H1 (cell line): Measurements from ENCODE around the gene CPNE5. TPM values are rescaled to one million over a fixed set of nuclear protein-coding genes. Genes with fewer than 3 reads are reported as not detected.

Source experiments
- CTCF ChIA-PET: fragments of 300-600 bp; sonication (Branson Sonifier 250); formaldehyde crosslinking; loops from one replicate; lab custom pipeline; 2021; ENCODE audit not compliant: partially characterized antibody; lab: Charles Lee
- POLR2A ChIA-PET: fragments of 300-600 bp; sonication (Branson Sonifier 250); formaldehyde crosslinking; loops from one replicate; lab custom pipeline; 2021; ENCODE audit warnings: inconsistent platforms; ENCODE audit not compliant: partially characterized antibody; lab: Charles Lee
- DNase-seq, 2 experiments: peaks; one replicate each; pipeline versions ENCODE4 v3.0.0 to v3.0.0-alpha.2; 2010 to 2022; ENCODE audit warnings: low spot score in 2 of 2, low read depth in 1 of 2, mixed read lengths in 1 of 2
- FAIRE-seq: peaks from 2 replicates; lab custom pipeline; 2011; peaks lifted over from hg19 to GRCh38; lab: Jason Lieb, UNC
- H2AFZ ChIP-seq: 2 replicates; pipeline ENCODE4 v1.8.1; 2012; ENCODE audit warnings: low read length, inconsistent platforms
- H2AK5ac ChIP-seq: 2 replicates; pipeline ENCODE4 v1.6.1; 2013; ENCODE audit warnings: low read depth, low read length
- H2BK120ac ChIP-seq: replicated peaks from 2 replicates; pipeline ENCODE3; 2013; ENCODE audit warnings: low read depth, low read length, inconsistent platforms
- H2BK12ac ChIP-seq: 2 replicates; pipeline ENCODE4 v1.6.1; 2013; ENCODE audit warnings: low read depth, low read length
- H2BK15ac ChIP-seq: 2 replicates; pipeline ENCODE4 v1.6.1; 2013; ENCODE audit warnings: low read length
- H2BK20ac ChIP-seq: 2 replicates; pipeline ENCODE4 v1.6.1; 2013; ENCODE audit warnings: low read length
- H2BK5ac ChIP-seq: 2 replicates; pipeline ENCODE4 v1.6.1; 2013; ENCODE audit warnings: low read depth, low read length
- H3K14ac ChIP-seq: 2 replicates; pipeline ENCODE4 v1.6.1; 2013; ENCODE audit warnings: inconsistent platforms; ENCODE audit not compliant: insufficient read length
- H3K18ac ChIP-seq: 2 replicates; pipeline ENCODE4 v1.6.1; 2013; ENCODE audit warnings: low read length; ENCODE audit errors: extremely low read depth
- H3K23ac ChIP-seq: 2 replicates; pipeline ENCODE4 v1.6.1; 2013; ENCODE audit warnings: inconsistent platforms; ENCODE audit not compliant: insufficient read length
- H3K23me2 ChIP-seq: 2 replicates; pipeline ENCODE4 v1.6.1; 2013; ENCODE audit warnings: low read depth, low read length
- H3K27ac ChIP-seq: 2 replicates; pipeline ENCODE4 v1.6.1; 2011; ENCODE audit warnings: low read depth, low read length, inconsistent platforms
- H3K27me3 ChIP-seq, 4 experiments: replicated peaks in 1 of 4; 1 replicate in 1 of 4; 2 replicates in 3 of 4; pipeline versions ENCODE4 v1.6.1 to v1.8.1; 2011 to 2013; ENCODE audit warnings: low read length in 3 of 4, mild to moderate bottlenecking in 3 of 4, inconsistent platforms in 2 of 4, mixed read lengths in 2 of 4, moderate library complexity in 1 of 4; ENCODE audit not compliant: control insufficient read depth in 3 of 4, insufficient read depth in 3 of 4; ENCODE audit errors: extremely low read depth in 1 of 4
- H3K36me3 ChIP-seq, 4 experiments: 2 replicates each; pipeline versions ENCODE4 v1.6.1 to v1.8.1; 2011 to 2013; ENCODE audit warnings: mild to moderate bottlenecking in 4 of 4, low read length in 3 of 4, moderate library complexity in 2 of 4, control low read depth in 1 of 4, inconsistent platforms in 1 of 4; ENCODE audit not compliant: insufficient read depth in 4 of 4, control insufficient read depth in 2 of 4
- H3K4ac ChIP-seq: replicated peaks from 2 replicates; pipeline ENCODE3; 2013; ENCODE audit warnings: low read length, low read depth, mixed read lengths, inconsistent platforms; ENCODE audit not compliant: insufficient read length
- H3K4me1 ChIP-seq, 4 experiments: replicated peaks in 1 of 4; 1 replicate in 1 of 4; 2 replicates in 3 of 4; pipeline versions ENCODE4 v1.6.1 to v1.8.1; 2011 to 2013; ENCODE audit warnings: low read length in 3 of 4, inconsistent platforms in 2 of 4, mixed read lengths in 1 of 4; ENCODE audit not compliant: insufficient read depth in 4 of 4, control insufficient read depth in 3 of 4
- H3K4me2 ChIP-seq, 2 experiments: 2 replicates each; pipeline versions ENCODE4 v1.6.1 to v1.8.1; 2011 to 2013; ENCODE audit warnings: low read depth in 2 of 2, low read length in 2 of 2, control low read depth in 1 of 2, inconsistent platforms in 1 of 2, mild to moderate bottlenecking in 1 of 2; ENCODE audit not compliant: insufficient read depth in 1 of 2
- H3K4me3 ChIP-seq, 4 experiments: fragments of 200-600, 300-600 bp in 1 of 4; sonication (generic), shearing (Covaris generic), sonication (Bioruptor Twin) in 1 of 4; 2 replicates each; pipeline versions ENCODE4 v1.5.1 to v1.8.1; 2011 to 2016; ENCODE audit warnings: low read length in 4 of 4, low read depth in 3 of 4, control low read depth in 2 of 4, inconsistent platforms in 2 of 4, mild to moderate bottlenecking in 2 of 4, mixed read lengths in 1 of 4, moderate library complexity in 1 of 4; ENCODE audit not compliant: insufficient read depth in 2 of 4; ENCODE audit errors: extremely low read depth in 1 of 4
- H3K56ac ChIP-seq: replicated peaks from 2 replicates; pipeline ENCODE3; 2013; ENCODE audit warnings: low read depth, mild to moderate bottlenecking, mixed read lengths, low read length, inconsistent platforms; ENCODE audit not compliant: insufficient read length
- H3K79me1 ChIP-seq: 2 replicates; pipeline ENCODE4 v1.6.1; 2013; ENCODE audit warnings: low read depth, low read length, control low read depth
- H3K79me2 ChIP-seq, 2 experiments: 2 replicates each; pipeline versions ENCODE4 v1.6.1 to v1.8.1; 2012 to 2013; ENCODE audit warnings: low read length in 2 of 2, mild to moderate bottlenecking in 2 of 2, inconsistent platforms in 1 of 2; ENCODE audit not compliant: insufficient read depth in 2 of 2, control insufficient read depth in 1 of 2
- H3K9ac ChIP-seq, 4 experiments: replicated peaks in 1 of 4; 1 replicate in 1 of 4; 2 replicates in 3 of 4; pipeline versions ENCODE4 v1.6.1 to v1.8.1; 2011 to 2013; ENCODE audit warnings: low read depth in 3 of 4, low read length in 3 of 4, control low read depth in 2 of 4, mild to moderate bottlenecking in 2 of 4, moderate library complexity in 2 of 4, inconsistent platforms in 1 of 4; ENCODE audit errors: extremely low read depth in 1 of 4
- H3K9me3 ChIP-seq, 2 experiments: 2 replicates each; pipeline versions ENCODE4 v1.6.1 to v1.8.1; 2012 to 2013; ENCODE audit warnings: mild to moderate bottlenecking in 2 of 2, moderate library complexity in 2 of 2, control low read depth in 1 of 2, inconsistent platforms in 1 of 2, low read depth in 1 of 2, low read length in 1 of 2, mixed read lengths in 1 of 2; ENCODE audit not compliant: insufficient read depth in 2 of 2
- H4K20me1 ChIP-seq, 2 experiments: replicated peaks in 1 of 2; 2 replicates each; pipeline versions ENCODE3 to v1.8.1; 2011 to 2013; ENCODE audit warnings: inconsistent platforms in 2 of 2, low read length in 2 of 2, mild to moderate bottlenecking in 1 of 2; ENCODE audit not compliant: insufficient read depth in 2 of 2, control insufficient read depth in 1 of 2
- H4K5ac ChIP-seq: 2 replicates; pipeline ENCODE4 v1.6.1; 2013; ENCODE audit warnings: low read length, low read depth, mixed read lengths, inconsistent platforms; ENCODE audit not compliant: insufficient read length
- H4K8ac ChIP-seq: 2 replicates; pipeline ENCODE4 v1.8.0; 2013; ENCODE audit warnings: mild to moderate bottlenecking, moderate library complexity, low read length, inconsistent platforms; ENCODE audit not compliant: insufficient read depth; ENCODE audit errors: extremely low read depth
- H4K91ac ChIP-seq: replicated peaks from 2 replicates; pipeline ENCODE3; 2013; ENCODE audit warnings: low read length, mixed read lengths, inconsistent platforms; ENCODE audit not compliant: insufficient read length
- BACH1 ChIP-seq: IDR thresholded peaks from 2 replicates; pipeline ENCODE4 v1.6.1; 2012; ENCODE audit warnings: low read length, improper control_type of control experiment
- BRCA1 ChIP-seq: IDR thresholded peaks from 2 replicates; pipeline ENCODE4 v1.6.1; 2012; ENCODE audit warnings: low read depth, low read length, improper control_type of control experiment
- CHD1 ChIP-seq: IDR thresholded peaks from 2 replicates; pipeline ENCODE4 v1.6.1; 2012; ENCODE audit warnings: low read depth, low read length, improper control_type of control experiment
- CTBP2 ChIP-seq: IDR thresholded peaks from 2 replicates; pipeline ENCODE4 v1.7.0; 2011; ENCODE audit warnings: borderline replicate concordance, mild to moderate bottlenecking, moderate library complexity, mixed read lengths, low read length; ENCODE audit not compliant: insufficient read depth, insufficient read length
- HDAC2 ChIP-seq, 2 experiments: fragments of 300-600 bp in 1 of 2; sonication (generic) in 1 of 2; IDR thresholded peaks; 2 replicates each; pipeline ENCODE4 v1.6.1; 2011 to 2012; ENCODE audit warnings: low read depth in 2 of 2, low read length in 2 of 2, mild to moderate bottlenecking in 2 of 2, moderate library complexity in 2 of 2, borderline replicate concordance in 1 of 2, inconsistent platforms in 1 of 2
- NRF1 ChIP-seq: IDR thresholded peaks from 2 replicates; pipeline ENCODE4 v1.6.1; 2011; ENCODE audit warnings: mild to moderate bottlenecking, low read depth, low read length, improper control_type of control experiment
- RXRA ChIP-seq: IDR thresholded peaks from 2 replicates; pipeline ENCODE4 v1.6.1; 2011; ENCODE audit warnings: low read depth, mild to moderate bottlenecking, low read length, moderate library complexity; ENCODE audit not compliant: insufficient read depth
- SIN3A ChIP-seq, 2 experiments: IDR thresholded peaks in 1 of 2; conservative IDR thresholded peaks in 1 of 2; 2 replicates each; pipeline ENCODE4 v1.6.1; 2011 to 2012; ENCODE audit warnings: low read length in 2 of 2, improper control_type of control experiment in 1 of 2, low read depth in 1 of 2, mild to moderate bottlenecking in 1 of 2
- TAF7 ChIP-seq: optimal IDR thresholded peaks from 2 replicates; pipeline ENCODE3; 2011; ENCODE audit warnings: low read depth, mild to moderate bottlenecking, inconsistent platforms, low read length, moderate library complexity, borderline replicate concordance
- YY1 ChIP-seq: IDR thresholded peaks from 2 replicates; pipeline ENCODE4 v1.6.1; 2011; ENCODE audit warnings: low read depth, mild to moderate bottlenecking, low read length
- WGBS, 2 experiments: shearing (Covaris generic) in 1 of 2; methylation state at CpG; one replicate each; pipeline versions ENCODE4 v1.1.6 to v1.1.7; 2013 to 2015; ENCODE audit warnings: low lambda C conversion rate in 2 of 2, mixed read lengths in 2 of 2, inconsistent platforms in 1 of 2, low coverage in 1 of 2, missing lambda C conversion rate in 1 of 2; ENCODE audit not compliant: insufficient replicate concordance in 2 of 2, insufficient coverage in 1 of 2, insufficient read length in 1 of 2; ENCODE audit errors: extremely low coverage in 1 of 2, missing lambda C conversion rate in 1 of 2; 5-methylcytosine and 5-hydroxymethylcytosine counted together
- polyA plus RNA-seq, 7 experiments: library from polyadenylated mRNA; depleted of rRNA in 3 of 7; stranded (reverse) in 5 of 7; unstranded in 2 of 7; fragments of >200 nt in 5 of 7; fragments of 200-250 nt in 2 of 7; gene quantifications; 1 replicate in 5 of 7; 2 replicates in 1 of 7; 4 replicates in 1 of 7; pipeline versions ENCODE4 v1.2.1 to v1.2.3, GENCODE V29; 2011 to 2013; ENCODE audit warnings: missing spikeins in 2 of 7, mixed read lengths in 2 of 7
- total RNA-seq: library from RNA; stranded (reverse); fragmentation: NEBNext Ultra II Directional; extraction: Animal tissue kit (Norgen Biotek cat#: 25700); gene quantifications from 2 replicates; pipeline ENCODE4 v1.2.1, GENCODE V29; 2021
- TF ChIP-seq, protein P1 (sequence below), 3 experiments: IDR thresholded peaks; 1 replicate in 2 of 3; 2 replicates in 1 of 3; pipeline versions ENCODE4 v1.5.1 to v1.6.1; 2011; ENCODE audit warnings: low read length in 3 of 3, mild to moderate bottlenecking in 3 of 3, inconsistent platforms in 2 of 3, low read depth in 1 of 3, moderate library complexity in 1 of 3; ENCODE audit not compliant: insufficient read depth in 1 of 3; ENCODE audit errors: control extremely low read depth in 1 of 3

The CPNE5 gene
- total and polyA plus RNA-seq, 2 of the 8 experiments (the other 6 are each of a cell fraction or from before 2014, with no cell fraction given), result 0.88 to 1.8 TPM

GRCh38 chr6:36706339-36706738 lies 132.9 kb downstream of the CPNE5 start:
- Histone ChIP-seq H3K36me3 (no peaks in the 10 kb centered on the region), H3K79me2 (no peaks in the 10 kb centered on the region), H3K23ac (no peak overlapping the region), H2BK120ac (no peak overlapping the region), H3K9ac (no peak overlapping the region), H3K14ac (no peak overlapping the region), H4K5ac (no peak overlapping the region), H3K4me3 (no peak overlapping the region), H2AK5ac (no peak overlapping the region), H2BK15ac (no peak overlapping the region), H3K23me2 (no peaks in the 10 kb centered on the region), H3K9me3 (no peaks in the 10 kb centered on the region), H3K4me1 (no peaks in the 10 kb centered on the region), H3K4ac (no peak overlapping the region), H2BK20ac (no peak overlapping the region), H2AFZ (no peak overlapping the region), H4K20me1 (no peaks in the 10 kb centered on the region), H2BK12ac (no peak overlapping the region), H4K91ac (no peak overlapping the region), H3K4me2 (no peak overlapping the region), H4K8ac (no peak overlapping the region), H3K56ac (no peak overlapping the region), H3K79me1 (no peaks in the 10 kb centered on the region), H3K18ac (no peak overlapping the region), H3K27me3 (no peaks in the 10 kb centered on the region), H3K27ac (no peak overlapping the region), H2BK5ac (no peak overlapping the region)
- WGBS, 2 experiments, result 72% methylated on average over 1 of the region's 1 CpG; no CpG with 5 or more reads in 1 of the 2 experiments
- no peak for DNase-seq
- POLR2A ChIA-PET, result interaction anchor here (0.7 to 1.5 kb wide), 5 partner anchors 9 to 271 kb away, joined by 3 to 5 read pairs (median 4); no protein-coding TSS in a partner anchor
- CTCF ChIA-PET, result interaction anchor here (0.6 to 8.6 kb wide), 11 partner anchors 8 to 321 kb away, joined by 3 to 52 read pairs (median 4); partner anchors contain the start of gene RAB44
- no peak for FAIRE-seq
- TF ChIP-seq CTBP2, result no peak
- TF ChIP-seq, protein P1, sequence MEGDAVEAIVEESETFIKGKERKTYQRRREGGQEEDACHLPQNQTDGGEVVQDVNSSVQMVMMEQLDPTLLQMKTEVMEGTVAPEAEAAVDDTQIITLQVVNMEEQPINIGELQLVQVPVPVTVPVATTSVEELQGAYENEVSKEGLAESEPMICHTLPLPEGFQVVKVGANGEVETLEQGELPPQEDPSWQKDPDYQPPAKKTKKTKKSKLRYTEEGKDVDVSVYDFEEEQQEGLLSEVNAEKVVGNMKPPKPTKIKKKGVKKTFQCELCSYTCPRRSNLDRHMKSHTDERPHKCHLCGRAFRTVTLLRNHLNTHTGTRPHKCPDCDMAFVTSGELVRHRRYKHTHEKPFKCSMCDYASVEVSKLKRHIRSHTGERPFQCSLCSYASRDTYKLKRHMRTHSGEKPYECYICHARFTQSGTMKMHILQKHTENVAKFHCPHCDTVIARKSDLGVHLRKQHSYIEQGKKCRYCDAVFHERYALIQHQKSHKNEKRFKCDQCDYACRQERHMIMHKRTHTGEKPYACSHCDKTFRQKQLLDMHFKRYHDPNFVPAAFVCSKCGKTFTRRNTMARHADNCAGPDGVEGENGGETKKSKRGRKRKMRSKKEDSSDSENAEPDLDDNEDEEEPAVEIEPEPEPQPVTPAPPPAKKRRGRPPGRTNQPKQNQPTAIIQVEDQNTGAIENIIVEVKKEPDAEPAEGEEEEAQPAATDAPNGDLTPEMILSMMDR (IDR thresholded peaks at IDR 0.05; ENCODE audit: control extremely low read depth in 1 of 3, insufficient read depth in 1 of 3, low read depth in 1 of 3, low read length in 3 of 3), result no peak
- no peak for TF ChIP-seq NRF1
- no peak for TF ChIP-seq RXRA
- no peak for TF ChIP-seq CHD1
- no peak for TF ChIP-seq BACH1
- TF ChIP-seq BRCA1, result no peak
- no peak for TF ChIP-seq SIN3A (conservative IDR thresholded peaks at IDR 0.05 in 1 of 2, IDR thresholded peaks at IDR 0.05 in 1 of 2; ENCODE audit: low read depth in 1 of 2, low read length in 2 of 2)
- TF ChIP-seq HDAC2 (IDR thresholded peaks at IDR 0.05; ENCODE audit: borderline replicate concordance in 1 of 2, low read depth in 2 of 2, low read length in 2 of 2), result no peak
- no peak for TF ChIP-seq TAF7
- no peak for TF ChIP-seq YY1
